HepG2 (cell line): ENCODE measurements around the gene RASA2. TPM values are rescaled to one million over a fixed set of nuclear protein-coding genes. Genes with fewer than 3 reads are reported as not detected.

ENCODE experiments used
- CERS6 ChIP-seq: sonication (generic); formaldehyde crosslinking; IDR thresholded peaks from 2 replicates; pipeline ENCODE4 v1.5.0; 2020; ENCODE audit warnings: missing genetic modification reagents
- E2F1 ChIP-seq: sonication (generic); formaldehyde crosslinking; IDR thresholded peaks from 2 replicates; pipeline ENCODE4 v1.5.0; 2020; ENCODE audit warnings: missing genetic modification reagents
- KDM5A ChIP-seq: fragments of 200-600 bp; sonication (generic); IDR thresholded peaks from 2 replicates; pipeline ENCODE4 v1.7.0; 2018; ENCODE audit warnings: antibody characterized with exemption, mild to moderate bottlenecking, low read length, borderline replicate concordance
- NFE2 ChIP-seq: sonication (generic); formaldehyde crosslinking; IDR thresholded peaks from 2 replicates; pipeline ENCODE4 v1.4.0; 2020; ENCODE audit warnings: missing genetic modification reagents
- PHF5A ChIP-seq: IDR thresholded peaks from one replicate; pipeline ENCODE4 v1.6.1; 2018; ENCODE audit warnings: low read depth, missing genetic modification reagents; ENCODE audit not compliant: unreplicated experiment
- RNF2 ChIP-seq: fragments of 450-650 bp; conservative IDR thresholded peaks from 2 replicates; pipeline ENCODE4 v1.6.1; 2016; ENCODE audit warnings: low read depth
- ZNF253 ChIP-seq: sonication (generic); formaldehyde crosslinking; IDR thresholded peaks from 2 replicates; pipeline ENCODE4 v1.8.0; 2022; ENCODE audit warnings: mild to moderate bottlenecking, missing genetic modification reagents, borderline replicate concordance
- ZNF7 ChIP-seq: IDR thresholded peaks from 2 replicates; pipeline ENCODE4 v1.6.1; 2016; ENCODE audit warnings: missing biosample characterization, missing genetic modification reagents
- polyA plus RNA-seq, 8 experiments: library from polyadenylated mRNA; depleted of rRNA in 3 of 8; stranded (reverse) in 7 of 8; unstranded in 1 of 8; fragments of >200 nt; fragmentation: Illumina TruSeq in 4 of 8; extraction: Trizol in 4 of 8; gene quantifications; 2 replicates each; pipeline versions ENCODE4 v1.2.1 to v1.2.3, GENCODE V29; 2011 to 2016; ENCODE audit warnings: low read depth in 4 of 8, missing spikeins in 1 of 8, mixed read lengths in 1 of 8; ENCODE audit not compliant: insufficient read depth in 1 of 8
- total RNA-seq, 5 experiments: library from RNA; depleted of rRNA; stranded (reverse); fragments of >200 nt; fragmentation: Illumina TruSeq; extraction: Trizol; gene quantifications; 2 replicates each; pipeline ENCODE4 v1.2.3, GENCODE V29; 2016; ENCODE audit warnings: low read depth in 1 of 5
- TF ChIP-seq, protein P1 (sequence below): sonication (generic); formaldehyde crosslinking; IDR thresholded peaks from 2 replicates; pipeline ENCODE4 v1.4.0; 2020; ENCODE audit warnings: missing genetic modification reagents, mild to moderate bottlenecking, borderline replicate concordance
- TF ChIP-seq, protein P2 (sequence below): sonication (generic); formaldehyde crosslinking; IDR thresholded peaks from 2 replicates; pipeline ENCODE4 v1.4.0; 2020; ENCODE audit warnings: missing genetic modification reagents
- TF ChIP-seq, protein P3 (sequence below): sonication (generic); formaldehyde crosslinking; IDR thresholded peaks from 2 replicates; pipeline ENCODE4 v1.5.0; 2020; ENCODE audit warnings: missing genetic modification reagents

The RASA2 gene
- total and polyA plus RNA-seq, 2 of the 13 experiments (the other 11 are each of a cell fraction or from before 2014, with no cell fraction given): 5.4 to 8.5 TPM

DNA sequence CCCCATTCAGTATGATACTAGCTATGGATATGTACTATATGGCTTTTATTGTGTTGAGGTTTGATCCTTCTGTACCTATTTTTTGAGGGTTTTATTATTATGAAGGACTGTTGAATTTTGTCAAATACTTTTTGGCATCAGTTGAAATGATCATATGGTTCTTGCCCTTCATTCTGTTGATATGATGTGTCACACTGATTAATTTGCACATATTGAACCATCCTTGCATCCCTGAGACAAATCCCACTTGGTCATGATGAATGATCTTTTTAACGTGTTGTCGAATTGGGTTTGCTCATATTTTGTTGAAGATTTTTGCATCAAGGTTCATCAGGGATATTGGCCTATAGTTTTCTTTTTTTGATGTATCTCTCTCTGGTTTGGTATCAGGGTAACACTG, 61.0 kb downstream of the RASA2 start (continued):
- TF ChIP-seq, protein P1, sequence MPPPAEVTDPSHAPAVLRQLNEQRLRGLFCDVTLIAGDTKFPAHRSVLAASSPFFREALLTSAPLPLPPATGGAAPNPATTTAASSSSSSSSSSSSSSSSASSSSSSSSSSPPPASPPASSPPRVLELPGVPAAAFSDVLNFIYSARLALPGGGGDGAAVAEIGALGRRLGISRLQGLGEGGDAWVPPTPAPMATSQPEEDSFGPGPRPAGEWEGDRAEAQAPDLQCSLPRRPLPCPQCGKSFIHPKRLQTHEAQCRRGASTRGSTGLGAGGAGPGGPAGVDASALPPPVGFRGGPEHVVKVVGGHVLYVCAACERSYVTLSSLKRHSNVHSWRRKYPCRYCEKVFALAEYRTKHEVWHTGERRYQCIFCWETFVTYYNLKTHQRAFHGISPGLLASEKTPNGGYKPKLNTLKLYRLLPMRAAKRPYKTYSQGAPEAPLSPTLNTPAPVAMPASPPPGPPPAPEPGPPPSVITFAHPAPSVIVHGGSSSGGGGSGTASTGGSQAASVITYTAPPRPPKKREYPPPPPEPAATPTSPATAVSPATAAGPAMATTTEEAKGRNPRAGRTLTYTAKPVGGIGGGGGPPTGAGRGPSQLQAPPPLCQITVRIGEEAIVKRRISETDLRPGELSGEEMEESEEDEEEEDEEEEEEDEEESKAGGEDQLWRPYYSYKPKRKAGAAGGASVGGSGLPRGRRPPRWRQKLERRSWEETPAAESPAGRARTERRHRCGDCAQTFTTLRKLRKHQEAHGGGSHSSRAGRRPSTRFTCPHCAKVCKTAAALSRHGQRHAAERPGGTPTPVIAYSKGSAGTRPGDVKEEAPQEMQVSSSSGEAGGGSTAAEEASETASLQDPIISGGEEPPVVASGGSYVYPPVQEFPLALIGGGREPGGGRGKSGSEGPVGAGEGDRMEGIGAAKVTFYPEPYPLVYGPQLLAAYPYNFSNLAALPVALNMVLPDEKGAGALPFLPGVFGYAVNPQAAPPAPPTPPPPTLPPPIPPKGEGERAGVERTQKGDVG (CRISPR knock-in tag): no peak
- TF ChIP-seq E2F1 (CRISPR knock-in tag): no peak
- TF ChIP-seq ZNF253 (CRISPR knock-in tag): no peak
- TF ChIP-seq, protein P2, sequence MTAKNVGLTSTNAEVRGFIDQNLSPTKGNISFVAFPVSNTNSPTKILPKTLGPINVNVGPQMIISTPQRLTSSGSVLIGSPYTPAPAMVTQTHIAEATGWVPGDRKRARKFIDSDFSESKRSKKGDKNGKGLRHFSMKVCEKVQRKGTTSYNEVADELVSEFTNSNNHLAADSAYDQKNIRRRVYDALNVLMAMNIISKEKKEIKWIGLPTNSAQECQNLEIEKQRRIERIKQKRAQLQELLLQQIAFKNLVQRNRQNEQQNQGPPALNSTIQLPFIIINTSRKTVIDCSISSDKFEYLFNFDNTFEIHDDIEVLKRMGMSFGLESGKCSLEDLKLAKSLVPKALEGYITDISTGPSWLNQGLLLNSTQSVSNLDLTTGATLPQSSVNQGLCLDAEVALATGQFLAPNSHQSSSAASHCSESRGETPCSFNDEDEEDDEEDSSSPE (CRISPR knock-in tag): no peak
- TF ChIP-seq ZNF7: no peak
- TF ChIP-seq RNF2: no peak
- TF ChIP-seq NFE2 (CRISPR knock-in tag): no peak
- no peak for TF ChIP-seq KDM5A
- TF ChIP-seq, protein P3, sequence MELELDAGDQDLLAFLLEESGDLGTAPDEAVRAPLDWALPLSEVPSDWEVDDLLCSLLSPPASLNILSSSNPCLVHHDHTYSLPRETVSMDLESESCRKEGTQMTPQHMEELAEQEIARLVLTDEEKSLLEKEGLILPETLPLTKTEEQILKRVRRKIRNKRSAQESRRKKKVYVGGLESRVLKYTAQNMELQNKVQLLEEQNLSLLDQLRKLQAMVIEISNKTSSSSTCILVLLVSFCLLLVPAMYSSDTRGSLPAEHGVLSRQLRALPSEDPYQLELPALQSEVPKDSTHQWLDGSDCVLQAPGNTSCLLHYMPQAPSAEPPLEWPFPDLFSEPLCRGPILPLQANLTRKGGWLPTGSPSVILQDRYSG (CRISPR knock-in tag): no peak
- no peak for TF ChIP-seq CERS6
- no peak for TF ChIP-seq PHF5A (CRISPR knock-in tag)
